Thyroid gland (tissue), 4 donors: ENCODE measurements around the gene P3H3. TPM values are rescaled to one million over a fixed set of nuclear protein-coding genes. Genes with fewer than 3 reads are reported as not detected.

ENCODE experiments used
- DNase-seq, 2 donors: peaks; one replicate each; pipeline ENCODE4 v3.0.0-alpha.2; 2019
- H3K27ac ChIP-seq, 3 donors: fragments of 200-600 bp; sonication (generic); 1 replicate in 2 of 3; 2 replicates in 1 of 3; pipeline ENCODE4 v1.5.1; 2016 to 2019; ENCODE audit warnings: mild to moderate bottlenecking in 1 of 3, moderate library complexity in 1 of 3
- H3K27me3 ChIP-seq: fragments of 200-600 bp; sonication (generic); one replicate; pipeline ENCODE4 v1.5.1; 2019
- H3K36me3 ChIP-seq, 2 donors: fragments of 200-600 bp; sonication (generic); one replicate each; pipeline ENCODE4 v1.5.1; 2016 to 2019
- H3K4me1 ChIP-seq, 2 donors: fragments of 200-600 bp; sonication (generic); one replicate each; pipeline ENCODE4 v1.5.1; 2017 to 2019
- H3K4me3 ChIP-seq, 3 donors: fragments of 200-600 bp; sonication (generic); replicated peaks in 1 of 3; 1 replicate in 2 of 3; 2 replicates in 1 of 3; pipeline ENCODE4 v1.5.1; 2016; ENCODE audit warnings: mild to moderate bottlenecking in 1 of 3
- H3K9me3 ChIP-seq: fragments of 200-600 bp; sonication (generic); one replicate; pipeline ENCODE4 v1.5.1; 2017
- POLR2A ChIP-seq, 2 donors: fragments of 450-650 bp; IDR thresholded peaks; one replicate each; pipeline ENCODE4 v1.6.1; 2017; ENCODE audit warnings: antibody characterized with exemption in 2 of 2, mild to moderate bottlenecking in 2 of 2, moderate library complexity in 1 of 2
- WGBS, 2 donors: methylation state at CpG; one replicate each; pipeline ENCODE4 v1.1.5; 2017; 5-methylcytosine and 5-hydroxymethylcytosine counted together
- intact Hi-C: fragments of 100-400 bp; cut with DNase I; formaldehyde crosslinking; loops from one replicate; pipeline ENCODE4 v1.15.1; 2023
- total RNA-seq, 4 donors: library from RNA; depleted of rRNA; stranded (reverse); fragments of >200 nt; gene quantifications; one replicate each; pipeline ENCODE4 v1.2.3, GENCODE V29; 2016
- TF ChIP-seq, protein P1 (sequence below), 6 experiments: fragments of 200-600 bp in 3 of 6; fragments of 450-650 bp in 3 of 6; sonication (generic) in 3 of 6; IDR thresholded peaks; one replicate each; pipeline ENCODE4 v1.5.1; 2016 to 2019; ENCODE audit warnings: antibody characterized with exemption in 6 of 6, mild to moderate bottlenecking in 2 of 6, inconsistent platforms in 1 of 6, moderate library complexity in 1 of 6

The P3H3 gene
- total RNA-seq, 4 donors from 2014 or later, result 13.6 to 27.9 (median 20.3) TPM

DNA sequence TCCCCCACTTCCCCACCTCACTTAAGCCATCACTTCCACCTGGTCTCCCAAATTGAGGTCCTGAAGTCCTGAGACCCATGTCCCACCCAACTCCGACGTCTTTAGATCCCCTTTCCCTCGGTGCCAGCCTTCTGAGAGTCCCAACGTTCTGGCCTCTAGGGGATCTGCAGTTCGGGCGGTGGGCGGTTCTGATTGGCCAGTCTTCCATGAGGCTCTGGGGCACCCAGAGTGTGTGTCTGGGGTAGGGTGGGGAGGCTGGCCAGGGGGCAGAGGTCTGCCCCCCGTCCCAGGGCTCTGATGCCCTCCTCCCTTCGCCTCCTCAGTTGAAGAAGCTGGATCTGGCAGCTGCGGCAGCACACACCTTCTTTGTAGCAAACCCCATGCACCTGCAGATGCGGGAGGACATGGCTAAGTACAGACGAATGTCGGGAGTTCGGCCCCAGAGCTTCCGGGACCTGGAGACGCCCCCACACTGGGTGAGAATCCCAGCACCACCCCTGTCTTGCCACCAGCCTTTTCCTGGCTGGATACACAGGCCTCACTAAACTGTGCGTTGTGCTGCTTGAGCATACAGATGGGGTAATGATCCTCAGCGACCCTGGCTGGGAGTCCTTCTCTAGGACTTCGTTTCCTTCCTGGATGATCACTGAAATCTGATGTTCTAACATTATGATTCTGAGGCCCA is 1.5 kb downstream of the P3H3 start:
- H3K4me1 ChIP-seq, result peaks cover 8 to 11% of the 10 kb centered on the region in 2 donors
- 53 to 57% methylated on average over 10 to 16 of the region's 19 CpGs for WGBS, 2 donors
- H3K27me3 ChIP-seq, result no peaks in the 10 kb centered on the region
- H3K27ac ChIP-seq, result peak overlapping the region in 2 of 3 donors; percentile 70 to 80
- DNase-seq, result no peak
- intact Hi-C loops, result loop anchor here (10.0 kb wide), 1 partner anchor 205 kb away; no protein-coding TSS in a partner anchor
- peak overlapping the region in 2 of 3 donors; percentile 61 to 93 for H3K4me3 ChIP-seq
- TF ChIP-seq POLR2A (IDR thresholded peaks at IDR 0.05), result no peak
- TF ChIP-seq, protein P1, sequence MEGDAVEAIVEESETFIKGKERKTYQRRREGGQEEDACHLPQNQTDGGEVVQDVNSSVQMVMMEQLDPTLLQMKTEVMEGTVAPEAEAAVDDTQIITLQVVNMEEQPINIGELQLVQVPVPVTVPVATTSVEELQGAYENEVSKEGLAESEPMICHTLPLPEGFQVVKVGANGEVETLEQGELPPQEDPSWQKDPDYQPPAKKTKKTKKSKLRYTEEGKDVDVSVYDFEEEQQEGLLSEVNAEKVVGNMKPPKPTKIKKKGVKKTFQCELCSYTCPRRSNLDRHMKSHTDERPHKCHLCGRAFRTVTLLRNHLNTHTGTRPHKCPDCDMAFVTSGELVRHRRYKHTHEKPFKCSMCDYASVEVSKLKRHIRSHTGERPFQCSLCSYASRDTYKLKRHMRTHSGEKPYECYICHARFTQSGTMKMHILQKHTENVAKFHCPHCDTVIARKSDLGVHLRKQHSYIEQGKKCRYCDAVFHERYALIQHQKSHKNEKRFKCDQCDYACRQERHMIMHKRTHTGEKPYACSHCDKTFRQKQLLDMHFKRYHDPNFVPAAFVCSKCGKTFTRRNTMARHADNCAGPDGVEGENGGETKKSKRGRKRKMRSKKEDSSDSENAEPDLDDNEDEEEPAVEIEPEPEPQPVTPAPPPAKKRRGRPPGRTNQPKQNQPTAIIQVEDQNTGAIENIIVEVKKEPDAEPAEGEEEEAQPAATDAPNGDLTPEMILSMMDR (IDR thresholded peaks at IDR 0.05), result peak in 2 of 6 experiments; percentile 14 to 19
- H3K9me3 ChIP-seq, result no peaks in the 10 kb centered on the region
- no peaks in the 10 kb centered on the region for H3K36me3 ChIP-seq

DNA sequence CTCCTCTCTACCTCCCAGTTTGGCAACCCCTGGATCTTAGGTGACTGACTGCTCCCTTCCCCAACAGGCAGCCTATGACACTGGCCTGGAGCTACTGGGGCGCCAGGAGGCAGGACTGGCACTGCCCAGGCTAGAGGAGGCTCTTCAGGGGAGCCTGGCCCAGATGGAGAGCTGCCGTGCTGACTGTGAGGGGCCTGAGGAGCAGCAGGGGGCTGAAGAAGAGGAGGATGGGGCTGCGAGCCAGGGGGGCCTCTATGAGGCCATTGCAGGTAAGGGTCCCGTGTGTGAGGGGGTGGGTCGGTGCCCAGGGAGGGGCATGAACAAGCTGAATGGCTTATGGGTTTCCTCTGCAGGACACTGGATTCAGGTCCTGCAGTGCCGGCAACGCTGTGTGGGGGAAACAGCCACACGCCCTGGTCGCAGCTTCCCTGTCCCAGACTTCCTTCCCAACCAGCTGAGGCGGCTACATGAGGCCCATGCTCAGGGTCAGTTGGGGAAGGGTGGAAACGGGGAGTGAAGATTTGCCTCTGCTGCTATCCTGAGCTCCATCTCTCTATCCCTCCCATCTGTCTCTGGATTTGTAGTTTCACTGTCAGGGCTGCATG is 2.2 kb downstream of the P3H3 start:
- TF ChIP-seq, protein P1 (IDR thresholded peaks at IDR 0.05), result no peak
- TF ChIP-seq POLR2A (IDR thresholded peaks at IDR 0.05), result no peak
- peaks cover 8 to 11% of the 10 kb centered on the region in 2 donors for H3K4me1 ChIP-seq
- H3K27ac ChIP-seq, result no peak overlapping the region
- WGBS, 2 donors, result 82 to 93% methylated on average over 9 to 11 of the region's 11 CpGs
- H3K9me3 ChIP-seq, result no peaks in the 10 kb centered on the region
- no peaks in the 10 kb centered on the region for H3K36me3 ChIP-seq
- DNase-seq, result no peak
- no peaks in the 10 kb centered on the region for H3K27me3 ChIP-seq
- H3K4me3 ChIP-seq, result no peak overlapping the region
- intact Hi-C loops, result loop anchor here (10.0 kb wide), 1 partner anchor 206 kb away; no protein-coding TSS in a partner anchor

DNA sequence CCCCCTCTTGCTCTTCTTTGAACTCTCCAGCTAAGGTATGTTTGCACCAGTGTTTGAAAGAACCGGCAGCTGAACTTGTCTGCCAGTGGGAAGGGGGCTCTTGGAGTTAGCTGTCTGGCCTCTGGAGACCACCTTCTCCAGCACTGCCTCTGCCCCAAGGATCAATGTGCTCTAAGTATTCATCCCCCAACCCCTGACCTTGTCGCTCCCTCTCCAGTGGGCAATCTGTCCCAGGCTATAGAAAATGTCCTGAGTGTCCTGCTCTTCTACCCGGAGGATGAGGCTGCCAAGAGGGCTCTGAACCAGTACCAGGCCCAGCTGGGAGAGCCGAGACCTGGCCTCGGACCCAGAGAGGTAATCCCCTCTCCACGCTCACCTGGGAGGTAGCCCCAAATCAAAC is 2.8 kb downstream of the P3H3 start:
- no peak overlapping the region for H3K27ac ChIP-seq
- peaks cover 8 to 17% of the 10 kb centered on the region in 2 donors for H3K4me1 ChIP-seq
- no peaks in the 10 kb centered on the region for H3K36me3 ChIP-seq
- WGBS, 2 donors, result 91 to 94% methylated on average over 6 of the region's 6 CpGs
- H3K9me3 ChIP-seq, result no peaks in the 10 kb centered on the region
- TF ChIP-seq, protein P1 (IDR thresholded peaks at IDR 0.05), result no peak
- no peak for TF ChIP-seq POLR2A (IDR thresholded peaks at IDR 0.05)
- no peak for DNase-seq
- intact Hi-C loops, result loop anchor here (10.0 kb wide), 1 partner anchor 206 kb away; no protein-coding TSS in a partner anchor
- H3K27me3 ChIP-seq, result no peaks in the 10 kb centered on the region
- no peak overlapping the region for H3K4me3 ChIP-seq

DNA sequence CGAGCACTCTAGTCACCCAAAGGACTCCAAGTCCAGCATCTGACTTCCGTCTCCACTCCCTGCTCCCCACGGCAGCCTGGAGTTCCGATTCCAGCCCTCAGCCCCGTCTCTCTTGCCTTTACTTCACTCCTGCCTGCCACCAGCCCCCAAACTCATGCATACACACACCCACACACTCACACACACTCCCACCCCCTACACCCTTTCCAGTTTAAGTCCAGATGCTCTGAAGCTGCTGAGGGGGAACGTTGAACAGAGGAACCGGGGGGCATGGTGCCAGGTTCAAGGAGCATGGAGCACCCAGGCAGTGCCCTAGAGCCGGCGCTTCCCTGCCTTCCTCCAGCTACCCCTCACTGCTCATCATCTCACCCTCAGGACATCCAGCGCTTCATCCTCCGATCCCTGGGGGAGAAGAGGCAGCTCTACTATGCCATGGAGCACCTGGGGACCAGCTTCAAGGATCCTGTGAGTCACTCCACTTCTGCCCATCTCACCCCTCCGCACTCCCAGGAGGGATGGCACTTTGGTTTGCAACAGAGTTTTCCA is 3.3 kb downstream of the P3H3 start:
- Histone ChIP-seq H3K27me3 (no peaks in the 10 kb centered on the region), H3K9me3 (no peaks in the 10 kb centered on the region), H3K4me1 (peaks cover 8 to 17% of the 10 kb centered on the region in 2 donors), H3K27ac (no peak overlapping the region), H3K4me3 (no peak overlapping the region), H3K36me3 (no peaks in the 10 kb centered on the region)
- 89 to 91% methylated on average over 12 of the region's 12 CpGs for WGBS, 2 donors
- intact Hi-C loops, result loop anchor here (10.0 kb wide), 1 partner anchor 207 kb away; no protein-coding TSS in a partner anchor
- TF ChIP-seq, protein P1 (IDR thresholded peaks at IDR 0.05), result no peak
- no peak for TF ChIP-seq POLR2A (IDR thresholded peaks at IDR 0.05)
- no peak for DNase-seq
